Fibroblast of pulmonary artery (primary cell): ENCODE data around the gene CDK12.
A peak's percentile ranks its signal among the peaks of the same experiment; 100 is the strongest.
"Not testable (repeated sequence)": the region's sequence is repeated elsewhere in the genome, so short reads cannot be mapped to it uniquely, and the experiment has no call there.

Experiments used
- DNase-seq: peaks from one replicate; pipeline ENCODE4 v3.0.0-alpha.2; 2010; ENCODE audit warnings: low read depth
- H3K4me3 ChIP-seq: replicated peaks from 2 replicates; pipeline ENCODE4 v1.5.1; 2011; ENCODE audit warnings: low read depth, mild to moderate bottlenecking, control low read depth, low read length, moderate library complexity
- TF ChIP-seq, protein P1 (sequence below): IDR thresholded peaks from 2 replicates; pipeline ENCODE4 v1.5.1; 2011; ENCODE audit warnings: mild to moderate bottlenecking, control low read depth, low read length, inconsistent platforms; ENCODE audit errors: missing control alignments

The CDK12 gene

DNA sequence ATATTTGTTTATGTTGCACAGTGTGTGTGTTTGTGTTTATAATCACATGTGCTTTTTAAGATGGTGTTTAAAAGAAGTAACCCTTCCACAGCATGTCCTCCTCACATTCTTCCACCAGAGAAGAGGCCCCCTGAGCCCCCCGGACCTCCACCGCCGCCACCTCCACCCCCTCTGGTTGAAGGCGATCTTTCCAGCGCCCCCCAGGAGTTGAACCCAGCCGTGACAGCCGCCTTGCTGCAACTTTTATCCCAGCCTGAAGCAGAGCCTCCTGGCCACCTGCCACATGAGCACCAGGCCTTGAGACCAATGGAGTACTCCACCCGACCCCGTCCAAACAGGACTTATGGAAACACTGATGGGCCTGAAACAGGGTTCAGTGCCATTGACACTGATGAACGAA is 69.2 kb downstream of the CDK12 start:
- H3K4me3 ChIP-seq, result no peak overlapping the region
- no peak for DNase-seq
- TF ChIP-seq, protein P1, sequence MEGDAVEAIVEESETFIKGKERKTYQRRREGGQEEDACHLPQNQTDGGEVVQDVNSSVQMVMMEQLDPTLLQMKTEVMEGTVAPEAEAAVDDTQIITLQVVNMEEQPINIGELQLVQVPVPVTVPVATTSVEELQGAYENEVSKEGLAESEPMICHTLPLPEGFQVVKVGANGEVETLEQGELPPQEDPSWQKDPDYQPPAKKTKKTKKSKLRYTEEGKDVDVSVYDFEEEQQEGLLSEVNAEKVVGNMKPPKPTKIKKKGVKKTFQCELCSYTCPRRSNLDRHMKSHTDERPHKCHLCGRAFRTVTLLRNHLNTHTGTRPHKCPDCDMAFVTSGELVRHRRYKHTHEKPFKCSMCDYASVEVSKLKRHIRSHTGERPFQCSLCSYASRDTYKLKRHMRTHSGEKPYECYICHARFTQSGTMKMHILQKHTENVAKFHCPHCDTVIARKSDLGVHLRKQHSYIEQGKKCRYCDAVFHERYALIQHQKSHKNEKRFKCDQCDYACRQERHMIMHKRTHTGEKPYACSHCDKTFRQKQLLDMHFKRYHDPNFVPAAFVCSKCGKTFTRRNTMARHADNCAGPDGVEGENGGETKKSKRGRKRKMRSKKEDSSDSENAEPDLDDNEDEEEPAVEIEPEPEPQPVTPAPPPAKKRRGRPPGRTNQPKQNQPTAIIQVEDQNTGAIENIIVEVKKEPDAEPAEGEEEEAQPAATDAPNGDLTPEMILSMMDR, result no peak

DNA sequence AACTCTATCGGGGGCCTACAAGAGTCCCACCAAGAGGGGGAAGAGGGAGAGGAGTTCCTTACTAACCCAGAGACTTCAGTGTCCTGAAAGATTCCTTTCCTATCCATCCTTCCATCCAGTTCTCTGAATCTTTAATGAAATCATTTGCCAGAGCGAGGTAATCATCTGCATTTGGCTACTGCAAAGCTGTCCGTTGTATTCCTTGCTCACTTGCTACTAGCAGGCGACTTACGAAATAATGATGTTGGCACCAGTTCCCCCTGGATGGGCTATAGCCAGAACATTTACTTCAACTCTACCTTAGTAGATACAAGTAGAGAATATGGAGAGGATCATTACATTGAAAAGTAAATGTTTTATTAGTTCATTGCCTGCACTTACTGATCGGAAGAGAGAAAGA is 70.0 kb downstream of the CDK12 start:
- DNase-seq, result peak; percentile 20
- TF ChIP-seq, protein P1, result no peak

DNA sequence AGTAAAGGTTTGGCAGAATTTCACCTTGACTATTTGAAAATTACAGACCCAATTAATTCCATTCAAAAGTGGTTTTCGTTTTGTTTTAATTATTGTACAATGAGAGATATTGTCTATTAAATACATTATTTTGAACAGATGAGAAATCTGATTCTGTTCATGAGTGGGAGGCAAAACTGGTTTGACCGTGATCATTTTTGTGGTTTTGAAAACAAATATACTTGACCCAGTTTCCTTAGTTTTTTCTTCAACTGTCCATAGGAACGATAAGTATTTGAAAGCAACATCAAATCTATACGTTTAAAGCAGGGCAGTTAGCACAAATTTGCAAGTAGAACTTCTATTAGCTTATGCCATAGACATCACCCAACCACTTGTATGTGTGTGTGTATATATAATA is 72.6 kb downstream of the CDK12 start:
- no peak for DNase-seq
- TF ChIP-seq, protein P1, result no peak
- H3K4me3 ChIP-seq, result no peak overlapping the region

More for the DNA sequence above, 70.0 kb downstream of the CDK12 start:
- no peak overlapping the region for H3K4me3 ChIP-seq

DNA sequence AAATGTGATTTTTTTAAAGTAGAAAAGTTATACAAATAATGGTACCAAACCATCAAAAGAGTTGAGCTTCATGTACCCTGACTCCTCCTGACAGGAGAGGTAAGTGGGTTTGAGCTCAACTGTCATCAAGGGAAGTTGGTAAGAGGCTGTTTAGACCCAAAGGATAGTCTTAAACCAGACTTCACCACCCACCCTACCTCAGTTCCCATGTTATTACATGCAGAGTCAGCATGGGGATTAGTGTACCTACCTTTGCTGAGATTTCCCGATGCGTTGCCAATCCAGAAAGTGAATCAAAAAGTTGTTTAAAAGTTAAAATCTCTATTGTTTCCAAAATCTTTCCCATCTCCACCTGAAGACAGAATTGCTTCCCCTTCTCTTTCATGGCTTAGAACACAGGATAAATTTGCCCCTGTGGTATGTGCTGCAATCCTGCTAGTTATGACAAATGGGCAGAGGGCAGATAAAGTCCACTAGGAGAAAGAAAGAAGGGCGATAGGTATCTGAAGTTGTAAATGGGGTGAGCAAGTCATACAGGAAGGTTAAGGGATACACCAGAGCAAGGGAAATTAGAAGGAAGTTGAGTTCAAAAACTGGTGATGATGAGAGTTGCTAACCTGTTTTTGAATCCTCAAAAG is 73.6 kb downstream of the CDK12 start:
- H3K4me3 ChIP-seq, result no peak overlapping the region
- no peak for DNase-seq
- TF ChIP-seq, protein P1, result no peak

DNA sequence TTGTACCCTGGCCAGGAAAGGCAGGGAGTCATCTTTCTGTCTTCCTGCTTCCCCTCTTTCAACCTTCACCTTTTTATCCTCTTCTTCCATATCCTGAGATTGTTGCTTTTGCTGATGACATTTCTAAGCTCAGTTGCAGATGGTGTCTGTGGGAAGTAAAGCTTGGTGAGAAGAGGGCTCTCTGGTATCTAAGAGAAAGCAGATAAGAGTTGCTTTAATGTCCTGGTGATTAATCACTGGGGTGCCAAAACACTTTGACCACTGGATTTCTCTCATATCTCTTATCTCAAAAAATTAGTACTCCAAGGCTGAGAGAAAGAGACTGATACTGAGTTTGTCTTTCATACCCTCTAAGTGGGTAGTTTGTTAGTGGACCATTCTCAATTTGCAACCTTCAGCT is 75.2 kb downstream of the CDK12 start:
- no peak for DNase-seq
- no peak overlapping the region for H3K4me3 ChIP-seq
- TF ChIP-seq, protein P1, result no peak

DNA sequence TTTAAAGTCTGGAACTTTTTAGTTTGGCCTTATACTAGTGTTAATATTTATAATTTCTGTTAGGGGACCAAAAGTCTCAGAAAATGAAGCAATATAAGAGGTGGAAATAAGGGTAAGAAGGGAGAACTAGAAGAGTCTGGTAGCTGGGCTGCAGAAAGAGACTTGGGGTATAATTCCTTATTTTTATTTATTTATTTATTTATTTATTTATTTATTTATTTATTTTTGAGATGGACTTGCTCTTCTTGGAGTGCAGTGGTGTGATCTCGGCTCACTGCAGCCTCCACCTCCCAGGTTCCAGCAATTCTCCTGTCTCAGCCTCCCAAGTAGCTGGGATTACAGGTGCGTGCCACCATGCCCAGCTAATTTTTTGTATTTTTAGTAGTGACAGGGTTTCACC is 76.1 kb downstream of the CDK12 start:
- DNase-seq, H3K4me3 ChIP-seq: not testable (repeated sequence)

DNA sequence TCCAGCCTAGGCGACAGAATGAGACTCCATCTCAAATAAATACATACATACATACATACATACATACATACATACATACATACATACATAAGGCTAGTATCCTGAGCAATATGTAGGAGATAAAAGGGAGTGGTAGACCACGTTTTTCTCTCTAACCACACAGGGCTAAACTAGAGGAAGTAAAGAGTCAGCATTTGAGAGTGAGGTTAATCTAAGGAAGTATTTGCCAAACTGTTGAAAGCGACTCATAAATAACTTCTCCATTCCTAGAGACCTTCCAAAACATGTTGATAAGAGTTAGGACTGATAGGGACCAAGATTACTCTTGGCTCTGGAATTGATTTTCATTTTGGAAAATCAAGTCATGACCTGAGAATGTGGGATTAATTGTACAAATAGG is 77.6 kb downstream of the CDK12 start:
- no peak for DNase-seq
- no peak overlapping the region for H3K4me3 ChIP-seq
- TF ChIP-seq, protein P1, result no peak
